ENCODE data around the gene RNF181. TPM values are rescaled to one million over a fixed set of nuclear protein-coding genes. Genes with fewer than 3 reads are reported as not detected.

The RNF181 gene
- total RNA-seq: 46.0 TPM

GRCh38 chr2:85595301-85596025 is at the start of gene RNF181:
TSS of gene RNF181 (plus strand) at chr2:85595745. CDS start at chr2:85595764, 19 bp downstream.

GRCh38 chr2:85561280-85562212 is 34.0 kb upstream of the RNF181 start, which contains the start of gene GGCX:
TSS of gene GGCX (minus strand) at chr2:85561493. CDS start at chr2:85561428, 65 bp downstream.

GRCh38 chr2:85577386-85578242 is 17.9 kb upstream of the RNF181 start, which contains the start of gene VAMP8:
TSS of gene VAMP8 (plus strand) at chr2:85577586. CDS start at chr2:85577647, 61 bp downstream.

GRCh38 chr2:85584354-85584856 is 11.1 kb upstream of the RNF181 start, which contains the start of gene VAMP5:
TSS of gene VAMP5 (plus strand) at chr2:85584431. CDS start at chr2:85584491, 60 bp downstream.

GRCh38 chr2:85602476-85603234 is 7.1 kb downstream of the RNF181 start, which contains the start of gene TMEM150A:
TSS of gene TMEM150A (minus strand) at chr2:85602698. CDS start at chr2:85601948, 750 bp downstream.

GRCh38 chr2:85611705-85612587 is 16.4 kb downstream of the RNF181 start, which contains the start of gene C2orf68:
TSS of gene C2orf68 (minus strand) at chr2:85612066. CDS start at chr2:85611984, 82 bp downstream.

Small RNAs within 50 kb of the gene (small RNA-seq; reads per million reads assigned to genes)
- not detected for gene RN7SL126P (ENCODE audit: low replicate concordance)

Other genes starting within 250 kb of the RNF181 start
- 14.4 TPM for gene RETSAT, start 241.2 kb upstream of the RNF181 start, total RNA-seq
- 26.9 TPM for gene ELMOD3, start 241.0 kb upstream of the RNF181 start, total RNA-seq
- gene CAPG, start 185.4 kb upstream of the RNF181 start, total RNA-seq: 11.0 TPM
- gene SH2D6, start 177.0 kb upstream of the RNF181 start, total RNA-seq: 0.94 TPM
- 157 TPM for gene MAT2A, start 56.6 kb upstream of the RNF181 start, total RNA-seq
- gene GGCX, start 34.3 kb upstream of the RNF181 start, total RNA-seq: 55.1 TPM
- 0.94 TPM for gene VAMP8, start 18.2 kb upstream of the RNF181 start, total RNA-seq
- gene VAMP5, start 11.3 kb upstream of the RNF181 start, total RNA-seq: not detected
- gene TMEM150A, start 7.0 kb downstream of the RNF181 start, total RNA-seq: 6.6 TPM
- 35.4 TPM for gene C2orf68, start 16.3 kb downstream of the RNF181 start, total RNA-seq
- 45.1 TPM for gene USP39, start 20.4 kb downstream of the RNF181 start, total RNA-seq
- not detected for gene SFTPB, start 72.5 kb downstream of the RNF181 start, total RNA-seq
- 0.31 TPM for gene GNLY, start 98.6 kb downstream of the RNF181 start, total RNA-seq
- 3.1 TPM for gene ATOH8, start 158.2 kb downstream of the RNF181 start, total RNA-seq